GM12872 (cell line): ENCODE measurements around the gene NATD1.
A peak's percentile ranks its signal among the peaks of the same experiment; 100 is the strongest.

Experiments
- TF ChIP-seq, protein P1 (sequence below): IDR thresholded peaks from 3 replicates; pipeline ENCODE4 v1.5.1; 2011; ENCODE audit warnings: low read depth, mild to moderate bottlenecking, low read length, moderate library complexity; ENCODE audit not compliant: insufficient read depth

Gene NATD1

DNA sequence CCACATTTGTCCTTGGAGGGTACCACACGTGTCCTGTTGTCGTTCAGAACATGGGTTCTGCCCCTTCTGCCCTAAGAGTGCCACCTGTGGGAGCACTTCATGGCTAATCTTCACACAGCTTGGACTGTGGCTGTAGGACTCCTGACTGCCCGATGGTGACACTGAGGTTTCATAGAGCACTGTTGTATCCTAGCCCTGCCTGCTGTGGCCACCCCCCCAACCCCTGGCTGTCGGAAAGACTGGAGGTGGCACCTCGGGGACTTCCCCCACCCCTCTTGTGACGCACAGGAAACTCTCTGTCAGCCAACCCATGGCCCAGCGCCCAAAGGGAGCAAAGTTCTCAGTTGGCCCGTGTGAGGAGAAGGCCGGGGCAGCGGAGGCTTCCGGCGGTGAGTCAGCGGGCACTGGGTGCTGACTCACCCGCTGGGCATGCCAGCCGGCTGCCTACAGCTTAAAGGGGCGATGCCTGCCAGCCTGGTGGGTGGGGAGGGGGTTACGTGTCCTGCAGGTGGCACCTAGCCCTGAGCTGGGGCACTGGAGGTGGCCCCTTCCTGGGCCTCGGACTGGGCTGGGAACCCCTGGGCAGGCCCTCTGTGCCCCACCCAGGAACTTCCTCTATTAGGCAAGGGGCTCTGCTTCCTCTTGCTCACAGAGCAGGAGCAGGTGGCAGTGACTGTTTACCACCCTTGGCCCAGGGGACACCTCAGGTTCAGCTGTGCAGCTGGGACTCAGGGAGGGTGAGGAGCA, 34.7 kb upstream of the NATD1 start:
- TF ChIP-seq, protein P1, sequence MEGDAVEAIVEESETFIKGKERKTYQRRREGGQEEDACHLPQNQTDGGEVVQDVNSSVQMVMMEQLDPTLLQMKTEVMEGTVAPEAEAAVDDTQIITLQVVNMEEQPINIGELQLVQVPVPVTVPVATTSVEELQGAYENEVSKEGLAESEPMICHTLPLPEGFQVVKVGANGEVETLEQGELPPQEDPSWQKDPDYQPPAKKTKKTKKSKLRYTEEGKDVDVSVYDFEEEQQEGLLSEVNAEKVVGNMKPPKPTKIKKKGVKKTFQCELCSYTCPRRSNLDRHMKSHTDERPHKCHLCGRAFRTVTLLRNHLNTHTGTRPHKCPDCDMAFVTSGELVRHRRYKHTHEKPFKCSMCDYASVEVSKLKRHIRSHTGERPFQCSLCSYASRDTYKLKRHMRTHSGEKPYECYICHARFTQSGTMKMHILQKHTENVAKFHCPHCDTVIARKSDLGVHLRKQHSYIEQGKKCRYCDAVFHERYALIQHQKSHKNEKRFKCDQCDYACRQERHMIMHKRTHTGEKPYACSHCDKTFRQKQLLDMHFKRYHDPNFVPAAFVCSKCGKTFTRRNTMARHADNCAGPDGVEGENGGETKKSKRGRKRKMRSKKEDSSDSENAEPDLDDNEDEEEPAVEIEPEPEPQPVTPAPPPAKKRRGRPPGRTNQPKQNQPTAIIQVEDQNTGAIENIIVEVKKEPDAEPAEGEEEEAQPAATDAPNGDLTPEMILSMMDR: 0 out of 3 replicates have a peak, but pooled peaks have one; percentile 8

DNA sequence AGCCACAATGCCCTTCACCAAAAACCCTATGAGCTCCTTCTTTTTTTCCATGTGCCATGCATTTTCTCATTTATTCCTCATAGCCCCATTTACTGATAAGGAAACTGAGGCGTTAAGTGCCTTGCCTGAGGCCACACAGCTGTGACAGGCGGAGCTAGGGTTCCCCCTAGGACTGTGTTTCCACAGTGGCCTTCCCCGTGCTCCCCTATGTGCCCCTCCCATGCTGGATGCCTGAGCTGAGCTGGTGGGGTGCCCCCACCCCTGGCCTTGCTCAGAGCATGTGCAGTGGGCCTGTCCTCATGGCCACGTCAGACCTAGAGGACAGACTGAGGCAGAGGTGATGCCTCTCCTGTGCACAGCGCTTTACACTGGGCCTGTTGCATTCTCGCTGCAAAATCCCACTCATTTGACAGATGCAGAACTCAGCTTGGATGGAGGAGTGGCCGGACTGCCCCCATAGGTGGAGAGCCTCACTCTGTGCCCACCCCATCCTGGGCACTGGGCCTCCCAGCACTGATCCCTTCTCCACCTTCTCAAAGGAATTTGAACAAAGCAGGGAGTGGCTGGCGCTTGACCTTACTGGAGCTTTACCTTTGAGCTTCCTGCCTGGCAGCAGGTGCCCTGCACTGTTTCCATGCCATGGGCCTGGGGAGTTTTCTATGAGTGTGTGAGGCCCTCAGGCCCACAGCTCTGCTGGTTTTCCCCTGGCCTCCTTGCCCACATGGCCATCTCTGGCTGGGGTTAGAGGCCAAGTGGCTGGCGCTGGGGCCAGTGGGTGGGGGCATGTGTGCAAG, 33.9 kb upstream of the NATD1 start:
- TF ChIP-seq, protein P1: no peak

DNA sequence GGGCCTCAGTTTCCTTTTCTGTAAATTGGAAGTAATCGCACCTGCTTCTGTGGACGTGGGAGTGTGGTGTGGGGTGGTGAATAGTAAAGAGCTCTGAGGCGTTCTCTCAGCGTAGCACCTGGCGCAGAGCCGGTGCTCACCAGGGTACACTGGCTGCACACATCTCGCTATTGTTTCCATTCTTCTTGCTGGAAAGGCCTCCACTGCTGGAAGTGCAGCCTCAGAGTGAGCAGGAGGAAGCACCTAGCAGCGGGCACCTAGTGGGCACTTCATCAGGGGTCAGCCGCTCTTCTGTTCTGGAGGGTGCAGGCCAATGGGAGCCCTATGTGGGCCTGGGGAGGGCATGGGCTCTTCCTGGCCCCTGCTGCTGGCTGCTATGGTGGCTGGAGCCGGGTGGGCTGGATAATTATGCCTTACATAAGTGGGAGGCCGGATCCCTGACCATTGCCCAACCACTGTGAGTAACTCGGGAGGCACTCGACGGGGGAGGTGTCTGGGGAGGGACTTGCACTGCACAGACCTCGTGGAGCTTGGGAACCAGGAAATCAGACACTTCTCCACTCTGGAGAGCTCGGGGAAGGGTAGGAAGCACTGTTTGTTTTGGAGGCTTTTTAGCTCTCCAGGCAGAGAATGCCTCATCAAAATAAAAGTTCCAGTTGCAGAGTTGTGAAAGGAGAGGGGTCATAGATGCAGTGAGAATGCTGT, 33.0 kb upstream of the NATD1 start:
- TF ChIP-seq, protein P1: no peak

DNA sequence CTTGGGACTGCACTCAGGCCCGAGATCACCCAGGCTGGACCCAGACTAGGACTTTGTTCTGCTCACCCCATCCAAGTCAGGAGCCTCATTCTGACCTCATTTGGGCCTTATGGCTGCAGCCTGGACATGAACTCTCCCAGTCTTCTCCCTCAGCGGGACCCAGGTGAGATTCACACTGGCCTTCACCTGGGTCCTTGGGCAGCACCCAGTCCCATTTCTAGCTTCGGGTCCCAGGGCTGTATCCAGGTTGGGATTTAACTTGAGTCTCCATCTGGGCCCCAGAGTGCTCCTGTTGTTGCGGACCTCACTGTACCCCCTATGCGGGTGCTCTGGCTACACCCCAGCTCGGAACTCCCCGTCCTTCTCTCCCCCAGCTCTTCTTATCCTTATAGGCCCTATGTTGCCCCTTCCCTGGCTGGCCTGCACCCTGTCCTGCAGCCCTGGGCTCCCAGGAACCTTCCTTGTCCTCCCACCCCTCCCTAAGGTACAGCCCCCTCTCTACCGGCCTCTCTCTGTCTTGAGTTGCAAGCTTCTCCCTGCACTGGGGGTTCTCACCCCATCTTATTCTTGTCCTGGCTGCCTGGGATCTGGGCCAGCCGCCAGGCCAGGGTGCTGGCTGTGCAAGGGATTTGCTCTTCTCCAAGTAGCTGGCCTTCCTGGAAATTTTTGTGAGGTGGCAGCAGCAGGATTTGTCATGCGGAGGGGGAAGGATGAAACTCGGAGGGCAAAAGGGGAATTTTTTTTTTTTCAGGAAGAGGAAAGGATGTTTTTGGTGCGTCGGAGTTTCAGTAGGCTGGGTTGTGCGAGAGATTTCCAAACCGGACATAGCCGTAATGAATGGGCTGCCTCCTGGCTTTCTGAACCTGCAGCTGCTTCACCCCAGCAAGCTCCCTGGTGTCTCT, 32.2 kb upstream of the NATD1 start:
- TF ChIP-seq, protein P1: no peak

DNA sequence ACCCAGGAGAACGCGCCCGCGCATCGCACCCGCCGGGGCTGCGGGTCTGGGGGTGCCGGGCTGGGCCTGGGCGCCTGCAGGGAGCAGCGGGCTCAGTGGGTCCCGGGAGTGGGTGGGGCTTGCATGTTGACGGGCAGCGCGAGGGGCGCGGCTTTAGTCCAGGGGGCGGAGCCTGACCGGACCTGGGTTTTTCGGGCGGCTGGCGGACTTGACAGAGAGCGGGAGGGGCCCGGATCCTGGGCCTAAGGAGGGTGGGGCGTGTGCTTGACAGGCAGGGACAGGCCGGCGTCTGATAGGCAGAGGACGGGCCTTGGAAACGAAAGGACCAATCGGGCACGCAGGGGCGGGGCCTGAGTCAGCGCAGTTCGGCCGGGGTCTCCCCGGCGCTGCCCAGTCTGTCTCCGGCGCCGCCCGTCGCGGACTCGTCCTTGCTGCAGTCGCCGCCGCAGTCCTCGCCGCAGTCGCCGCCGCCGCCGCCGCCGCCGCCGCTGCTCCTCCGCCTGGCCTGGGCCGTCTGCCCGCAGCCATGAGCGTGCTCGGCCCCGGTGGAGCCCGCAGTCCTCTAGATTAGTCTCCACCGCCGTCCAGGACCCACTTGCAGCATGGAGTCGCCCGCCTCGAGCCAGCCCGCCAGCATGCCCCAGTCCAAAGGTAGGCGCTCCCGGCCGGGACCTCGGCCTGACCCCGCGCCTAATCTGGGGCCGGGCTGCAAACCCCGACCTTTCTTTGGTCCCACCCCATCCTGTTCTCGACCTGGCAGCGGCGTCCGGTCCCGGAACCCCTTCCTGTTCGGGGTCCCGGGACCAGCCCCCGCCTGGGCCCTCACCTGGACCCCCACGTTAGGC, 31.3 kb upstream of the NATD1 start, which contains the start of gene MAP2K3:
Gene MAP2K3 (plus strand): TSS at position 393 of the 845 bp plus-strand sequence. CDS start 210 bp downstream, at position 603.
- TF ChIP-seq, protein P1: no peak

DNA sequence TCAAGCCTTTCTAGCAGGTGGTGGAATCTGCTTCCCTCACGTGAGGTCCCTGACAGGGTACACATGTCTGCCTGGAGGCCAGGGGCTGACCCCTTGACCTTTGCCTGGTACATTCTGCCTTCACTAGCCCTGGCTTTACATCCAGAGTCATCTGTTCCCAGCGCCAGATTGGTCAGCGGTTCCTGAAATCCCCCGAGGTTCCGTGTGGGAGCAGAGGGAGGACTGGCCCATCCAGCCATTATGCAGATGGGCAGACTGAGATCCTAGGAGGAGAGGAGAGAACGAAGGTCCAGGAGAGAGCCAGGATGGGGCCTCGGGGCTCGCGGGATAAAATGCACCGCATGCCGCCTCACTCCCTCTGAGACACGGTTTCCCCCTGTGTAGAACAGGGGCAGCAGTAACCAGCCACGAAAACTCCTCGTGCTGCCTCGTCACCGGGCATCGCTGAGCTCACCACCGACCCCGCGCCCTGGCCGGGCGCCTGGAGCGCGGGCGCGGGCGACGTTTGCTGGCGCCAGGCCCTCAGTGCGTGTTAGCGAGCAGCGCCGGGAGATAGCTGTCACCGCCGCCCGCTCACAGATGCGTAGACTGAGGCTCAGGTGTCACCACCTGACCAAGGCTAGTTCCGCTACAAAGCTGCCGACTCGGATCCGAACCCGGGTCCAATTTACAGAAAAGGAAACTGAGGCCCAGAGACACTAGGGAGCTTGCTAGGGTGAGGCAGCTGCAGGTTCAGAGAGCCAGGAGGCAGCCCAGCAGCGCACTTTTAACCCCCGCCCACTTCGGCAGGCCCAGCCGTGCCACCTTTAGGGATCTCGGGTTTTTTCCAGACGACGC, 30.5 kb upstream of the NATD1 start:
- TF ChIP-seq, protein P1: no peak
